ENCODE results near the gene CYBC1.

The CYBC1 gene

DNA sequence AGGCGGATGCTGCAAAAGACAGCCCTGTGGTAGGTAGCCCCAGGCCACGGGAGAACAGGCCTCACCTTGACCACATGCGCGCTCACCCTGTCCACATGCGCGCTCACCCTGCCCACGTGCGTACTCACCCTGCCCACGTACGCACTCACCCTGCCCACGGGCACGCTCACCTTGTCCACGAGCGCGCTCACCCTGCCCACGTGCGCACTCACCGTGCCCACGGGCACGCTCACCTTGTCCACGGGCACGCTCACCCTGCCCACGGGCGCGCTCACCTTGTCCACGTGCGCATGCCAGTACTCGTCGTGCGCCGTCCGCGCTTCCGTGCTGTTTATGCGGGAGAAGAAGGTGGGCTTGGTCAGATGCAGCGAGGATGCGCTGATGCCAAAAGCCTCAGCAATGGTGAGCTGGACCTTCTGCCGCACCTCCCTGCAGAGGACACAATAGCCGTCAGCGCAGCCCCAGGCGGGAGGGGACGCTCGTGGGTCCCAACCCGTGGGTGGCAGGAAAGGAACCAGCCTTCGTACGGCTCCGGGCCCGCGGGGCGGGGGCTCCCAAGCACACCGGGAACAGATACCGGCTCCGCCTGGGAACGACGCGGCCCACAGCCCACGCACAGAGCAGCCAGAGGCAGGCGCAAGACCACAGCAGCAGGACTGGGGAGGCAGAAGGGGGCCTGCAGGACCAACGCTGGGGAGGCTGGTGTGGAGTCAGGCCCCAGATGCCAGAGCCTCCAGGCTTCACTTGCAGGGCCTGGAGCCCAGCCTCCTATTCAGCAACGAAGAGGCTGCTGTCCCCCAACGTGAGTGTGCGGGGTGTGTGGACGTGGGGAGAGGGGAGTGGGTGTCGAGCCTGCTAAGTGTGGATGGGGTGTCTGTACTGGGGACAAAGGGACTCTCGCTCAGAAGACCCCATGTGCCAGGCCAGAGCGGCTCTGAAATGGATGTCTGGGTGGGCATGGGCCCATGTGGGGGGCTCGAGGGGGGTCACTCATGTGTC, 46.6 kb downstream of the CYBC1 start:
- no peaks in the 10 kb centered on the region for H4K20me1 ChIP-seq (ENCODE audit: insufficient read depth, low read length)
- TF ChIP-seq EZH2 (optimal IDR thresholded peaks at IDR 0.05; ENCODE audit: low read depth, low read length) (no peak), EZH2phosphoT487 (IDR thresholded peaks at IDR 0.05; ENCODE audit: low read length) (no peak)
- TF ChIP-seq, protein P1, sequence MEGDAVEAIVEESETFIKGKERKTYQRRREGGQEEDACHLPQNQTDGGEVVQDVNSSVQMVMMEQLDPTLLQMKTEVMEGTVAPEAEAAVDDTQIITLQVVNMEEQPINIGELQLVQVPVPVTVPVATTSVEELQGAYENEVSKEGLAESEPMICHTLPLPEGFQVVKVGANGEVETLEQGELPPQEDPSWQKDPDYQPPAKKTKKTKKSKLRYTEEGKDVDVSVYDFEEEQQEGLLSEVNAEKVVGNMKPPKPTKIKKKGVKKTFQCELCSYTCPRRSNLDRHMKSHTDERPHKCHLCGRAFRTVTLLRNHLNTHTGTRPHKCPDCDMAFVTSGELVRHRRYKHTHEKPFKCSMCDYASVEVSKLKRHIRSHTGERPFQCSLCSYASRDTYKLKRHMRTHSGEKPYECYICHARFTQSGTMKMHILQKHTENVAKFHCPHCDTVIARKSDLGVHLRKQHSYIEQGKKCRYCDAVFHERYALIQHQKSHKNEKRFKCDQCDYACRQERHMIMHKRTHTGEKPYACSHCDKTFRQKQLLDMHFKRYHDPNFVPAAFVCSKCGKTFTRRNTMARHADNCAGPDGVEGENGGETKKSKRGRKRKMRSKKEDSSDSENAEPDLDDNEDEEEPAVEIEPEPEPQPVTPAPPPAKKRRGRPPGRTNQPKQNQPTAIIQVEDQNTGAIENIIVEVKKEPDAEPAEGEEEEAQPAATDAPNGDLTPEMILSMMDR (IDR thresholded peaks at IDR 0.05; ENCODE audit: low read length): no peak
- H3K27me3 ChIP-seq (replicated peaks; ENCODE audit: insufficient read depth, low read length): no peaks in the 10 kb centered on the region

DNA sequence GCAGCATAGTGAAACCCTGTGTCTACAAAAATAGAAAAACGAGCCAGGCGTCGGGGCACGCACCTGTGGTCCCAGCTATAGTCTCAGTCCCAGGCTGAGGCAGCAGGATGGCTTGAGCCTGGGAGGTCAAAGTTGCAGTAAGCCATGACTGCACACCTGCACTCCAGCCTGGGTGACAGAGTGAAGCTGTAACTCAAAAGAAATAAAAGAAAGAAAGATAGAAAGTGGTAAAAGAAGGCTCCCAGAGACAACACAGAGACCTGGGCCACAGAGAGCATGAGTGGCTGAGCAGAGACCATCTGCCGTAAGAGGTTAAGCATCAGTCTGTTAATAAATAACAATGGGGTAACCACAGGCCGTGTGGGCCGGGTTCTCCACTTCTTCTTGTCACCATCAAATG, 47.7 kb downstream of the CYBC1 start:
- Histone ChIP-seq H3K9me3 (replicated peaks; ENCODE audit: insufficient read depth, low read length) (no peaks in the 10 kb centered on the region), H3K27ac (ENCODE audit: low read length) (peak overlapping the region; percentile 88), H3K9me2 (replicated peaks; ENCODE audit: insufficient read depth, low read length) (no peaks in the 10 kb centered on the region), H3F3A (ENCODE audit: insufficient read depth, low read length) (peaks cover 25% of the 10 kb centered on the region), H3K4me3 (ENCODE audit: low read length) (no peak overlapping the region), H3K4me1 (ENCODE audit: low read length) (peaks cover 34% of the 10 kb centered on the region), H3K36me3 (replicated peaks; ENCODE audit: insufficient read depth, low read length) (no peaks in the 10 kb centered on the region), H3K79me2 (ENCODE audit: low read length) (no peaks in the 10 kb centered on the region), H2AFZ (ENCODE audit: low read length) (no peak overlapping the region), H3K27me3 (replicated peaks; ENCODE audit: insufficient read depth, low read length) (no peaks in the 10 kb centered on the region), H3K4me2 (ENCODE audit: low read depth, low read length) (peak overlapping the region; percentile 14; the same call in 1 of the 2 replicates), H3K9ac (ENCODE audit: low read length) (peak overlapping the region; percentile 32), H4K20me1 (ENCODE audit: insufficient read depth, low read length) (no peaks in the 10 kb centered on the region)
- TF ChIP-seq EZH2phosphoT487 (IDR thresholded peaks at IDR 0.05; ENCODE audit: low read length) (no peak), EZH2 (optimal IDR thresholded peaks at IDR 0.05; ENCODE audit: low read depth, low read length) (no peak)
- TF ChIP-seq, protein P1 (IDR thresholded peaks at IDR 0.05; ENCODE audit: low read length): no peak
- DNase-seq: peak; percentile 91

More for the DNA sequence above, 46.6 kb downstream of the CYBC1 start:
- H3K4me2 ChIP-seq (ENCODE audit: low read depth, low read length): peak overlapping the region; percentile 14
- no peaks in the 10 kb centered on the region for H3K9me2 ChIP-seq (replicated peaks; ENCODE audit: insufficient read depth, low read length)
- no peak for DNase-seq
- H3K9me3 ChIP-seq (replicated peaks; ENCODE audit: insufficient read depth, low read length): no peaks in the 10 kb centered on the region
- H3K27ac ChIP-seq (ENCODE audit: low read length): peak overlapping the region; percentile 88
- H3K4me1 ChIP-seq (ENCODE audit: low read length): peaks cover 34% of the 10 kb centered on the region
- H3K4me3 ChIP-seq (ENCODE audit: low read length): no peak overlapping the region; the same call in 1 of the 2 replicates
- H3K9ac ChIP-seq (ENCODE audit: low read length): peak overlapping the region; percentile 32; the same call in 1 of the 2 replicates
- H3K79me2 ChIP-seq (ENCODE audit: low read length): peaks cover 5% of the 10 kb centered on the region; the same call in 1 of the 2 replicates
- no peaks in the 10 kb centered on the region for H3K36me3 ChIP-seq (replicated peaks; ENCODE audit: insufficient read depth, low read length)
- H3F3A ChIP-seq (ENCODE audit: insufficient read depth, low read length): peaks cover 25% of the 10 kb centered on the region
- no peak overlapping the region for H2AFZ ChIP-seq (ENCODE audit: low read length)

DNA sequence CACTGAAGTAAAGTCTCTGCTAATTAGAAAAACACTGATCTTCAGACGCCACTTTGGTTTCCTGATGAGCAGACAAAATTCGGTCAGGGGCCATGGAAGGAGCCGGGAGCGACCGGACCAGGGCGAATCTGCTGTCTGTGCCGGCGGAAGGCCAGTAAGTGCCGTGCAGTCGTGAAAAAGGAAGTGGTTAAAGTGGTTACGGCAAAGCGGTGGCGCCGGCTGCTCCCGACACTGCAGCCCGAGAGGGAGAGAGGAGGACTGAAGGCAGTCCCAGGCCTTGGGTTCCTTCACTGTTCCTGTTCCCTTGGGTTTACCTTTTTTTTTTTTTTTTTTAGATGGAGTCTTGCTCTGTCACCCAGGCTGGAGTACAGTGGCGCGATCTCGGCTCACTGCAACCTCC, 49.7 kb downstream of the CYBC1 start:
- Histone ChIP-seq H3K4me2 (ENCODE audit: low read depth, low read length) (peak overlapping the region; percentile 49), H3K27ac (ENCODE audit: low read length) (peak overlapping the region; percentile 58; the same call in 1 of the 2 replicates), H2AFZ (ENCODE audit: low read length) (no peak overlapping the region), H3K4me3 (ENCODE audit: low read length) (0 out of 2 replicates have a peak overlapping the region, but pooled peaks have one; percentile 13), H3K27me3 (replicated peaks; ENCODE audit: insufficient read depth, low read length) (no peaks in the 10 kb centered on the region), H3K4me1 (ENCODE audit: low read length) (peaks cover 34% of the 10 kb centered on the region), H3K36me3 (replicated peaks; ENCODE audit: insufficient read depth, low read length) (no peaks in the 10 kb centered on the region), H4K20me1 (ENCODE audit: insufficient read depth, low read length) (no peaks in the 10 kb centered on the region), H3K79me2 (ENCODE audit: low read length) (no peaks in the 10 kb centered on the region), H3K9ac (ENCODE audit: low read length) (0 out of 2 replicates have a peak overlapping the region, but pooled peaks have one; percentile 20), H3K9me2 (replicated peaks; ENCODE audit: insufficient read depth, low read length) (no peaks in the 10 kb centered on the region), H3K9me3 (replicated peaks; ENCODE audit: insufficient read depth, low read length) (no peaks in the 10 kb centered on the region), H3F3A (ENCODE audit: insufficient read depth, low read length) (peaks cover 25% of the 10 kb centered on the region)
- TF ChIP-seq EZH2 (optimal IDR thresholded peaks at IDR 0.05; ENCODE audit: low read depth, low read length) (no peak), EZH2phosphoT487 (IDR thresholded peaks at IDR 0.05; ENCODE audit: low read length) (no peak)
- TF ChIP-seq, protein P1 (IDR thresholded peaks at IDR 0.05; ENCODE audit: low read length): no peak
- peak; percentile 70 for DNase-seq

All from MM.1S (cell line).